HG03025 (cell line): Measurements from ENCODE around the gene CTCF.

Experiments
- ATAC-seq: cut with Tn5 transposase; IDR thresholded peaks from one replicate; pipeline ENCODE4 v1.9.1; 2021; ENCODE audit warnings: mild to moderate bottlenecking, moderate library complexity; ENCODE audit not compliant: unreplicated experiment, low FRiP score

The CTCF gene

DNA sequence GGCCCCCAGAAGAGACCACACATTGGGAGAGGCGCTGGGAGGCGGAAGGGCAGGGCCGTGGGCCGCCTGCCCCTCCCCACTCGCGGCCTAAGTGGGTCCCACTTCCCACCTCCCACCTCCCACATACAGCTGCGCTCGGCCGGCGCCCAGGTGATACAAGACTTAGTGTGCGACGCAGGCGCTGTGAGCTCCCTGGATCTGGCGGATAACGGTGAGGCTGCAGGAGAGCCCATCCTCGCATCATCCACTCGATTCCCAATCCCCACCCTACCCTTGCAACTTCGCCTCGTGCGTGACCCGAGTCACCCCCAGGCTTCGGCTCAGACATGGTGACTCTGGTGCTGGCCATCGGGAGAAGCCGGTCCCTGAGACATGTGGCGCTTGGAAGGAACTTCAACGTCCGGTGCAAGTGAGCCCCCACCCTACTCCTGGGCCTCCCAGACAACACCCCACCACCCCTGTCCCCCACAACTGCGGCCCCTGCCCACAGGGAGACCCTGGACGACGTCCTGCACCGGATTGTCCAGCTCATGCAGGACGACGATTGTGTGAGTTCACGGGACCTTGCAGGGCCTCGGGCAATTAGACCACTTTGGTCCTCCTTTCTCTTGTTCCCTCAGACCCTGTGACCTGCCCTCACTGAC is 86.6 kb downstream of the CTCF start:
- ATAC-seq: no peak

DNA sequence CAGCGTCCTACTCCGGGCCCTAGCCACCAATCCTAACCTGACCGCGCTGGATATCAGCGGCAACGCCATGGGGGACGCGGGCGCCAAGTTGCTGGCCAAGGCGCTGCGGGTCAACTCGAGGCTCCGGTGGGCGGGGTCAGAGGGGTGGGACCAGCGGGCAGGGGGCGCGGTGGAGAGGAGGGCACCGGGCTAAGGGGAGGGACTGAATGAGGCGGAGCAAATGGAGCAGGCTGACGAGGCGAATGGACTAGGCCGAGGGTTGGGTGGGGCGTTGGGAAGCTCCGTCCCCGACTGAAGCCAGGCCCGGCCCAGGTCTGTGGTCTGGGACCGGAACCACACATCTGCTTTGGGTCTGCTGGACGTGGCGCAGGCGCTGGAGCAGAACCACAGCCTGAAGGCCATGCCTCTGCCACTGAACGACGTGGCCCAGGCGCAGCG is 87.2 kb downstream of the CTCF start:
- ATAC-seq: no peak

DNA sequence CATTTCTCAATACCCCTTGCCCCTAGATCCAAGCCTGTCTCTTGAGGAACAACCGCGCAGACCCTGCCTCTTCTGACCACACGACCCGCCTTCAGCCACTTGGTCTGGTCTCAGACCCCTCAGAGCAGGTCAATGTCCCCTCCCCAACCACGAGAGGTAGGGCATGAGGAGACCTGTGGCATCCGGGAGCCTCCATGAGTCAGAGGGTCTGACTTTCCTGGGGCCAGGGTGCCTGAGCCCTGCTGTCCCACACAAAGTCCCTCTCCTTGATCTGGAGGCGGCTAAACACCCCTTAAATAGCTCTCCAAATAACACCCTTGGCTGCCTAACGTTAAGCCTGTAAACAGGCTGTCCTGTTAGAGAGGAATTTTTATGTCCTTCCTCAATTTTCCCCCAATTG is 87.7 kb downstream of the CTCF start:
- ATAC-seq: no peak

DNA sequence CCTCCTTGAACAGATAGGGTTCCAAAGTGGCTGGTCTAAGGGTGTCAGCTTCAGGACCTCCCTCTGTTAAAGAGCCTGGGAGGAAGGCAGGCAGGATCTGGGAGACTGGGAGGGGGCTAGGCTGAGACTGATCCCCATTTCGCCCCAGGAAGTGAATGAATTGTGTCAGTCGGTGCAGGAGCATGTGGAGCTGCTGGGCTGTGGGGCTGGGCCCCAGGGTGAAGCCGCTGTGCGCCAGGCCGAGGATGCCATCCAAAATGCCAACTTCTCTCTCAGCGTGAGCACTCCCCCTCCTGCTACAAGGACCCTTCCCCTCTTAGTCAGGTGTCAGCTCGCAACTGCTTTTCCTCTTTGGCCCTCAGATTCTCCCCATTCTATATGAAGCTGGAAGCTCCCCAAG is 88.7 kb downstream of the CTCF start:
- ATAC-seq: no peak

DNA sequence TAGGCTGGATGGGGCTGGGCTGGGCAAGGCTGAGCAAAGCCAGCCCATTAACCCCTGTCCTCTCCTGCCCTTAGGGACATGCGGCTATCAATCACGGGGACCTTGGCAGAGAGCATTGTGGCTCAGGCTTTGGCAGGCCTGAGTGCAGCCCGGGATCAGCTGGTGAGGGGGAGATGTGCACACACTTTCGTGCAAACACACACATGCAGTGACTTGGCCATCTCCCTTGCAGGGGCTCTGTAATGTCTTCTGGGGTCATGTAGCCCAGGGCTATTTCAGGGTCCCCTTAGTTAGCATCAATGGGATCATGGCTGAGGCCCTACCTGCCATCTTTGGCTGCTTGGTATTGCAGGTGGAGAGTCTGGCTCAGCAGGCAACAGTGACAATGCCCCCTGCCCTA is 89.5 kb downstream of the CTCF start:
- no peak for ATAC-seq

DNA sequence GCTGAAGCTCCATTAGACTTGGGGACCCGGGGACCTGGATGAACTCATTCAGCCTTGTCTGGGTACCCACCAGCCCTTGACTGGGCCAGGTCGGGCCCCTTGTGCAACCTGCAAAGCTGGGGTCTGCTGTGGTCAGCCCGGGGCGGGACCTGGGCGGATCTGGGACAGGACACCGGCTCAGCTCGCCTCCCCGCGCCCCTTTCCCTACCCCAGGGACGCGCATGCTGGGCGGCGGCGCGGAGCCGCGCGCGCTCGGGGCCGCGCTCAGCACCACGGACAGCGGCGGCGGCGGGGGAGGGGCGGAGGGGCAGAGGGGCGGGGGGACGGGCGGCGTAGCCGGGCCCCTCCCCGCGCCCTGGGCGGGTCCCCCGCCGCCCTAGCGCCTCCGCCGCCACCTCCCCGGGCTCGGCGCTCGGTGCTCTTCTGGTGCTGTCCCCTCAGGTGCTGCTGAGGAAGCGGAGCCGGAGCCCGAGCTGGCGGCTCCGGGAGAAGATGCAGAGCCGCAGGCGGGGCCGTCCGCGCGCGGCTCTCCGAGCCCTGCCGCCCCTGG is 90.3 kb downstream of the CTCF start:
- no peak for ATAC-seq

DNA sequence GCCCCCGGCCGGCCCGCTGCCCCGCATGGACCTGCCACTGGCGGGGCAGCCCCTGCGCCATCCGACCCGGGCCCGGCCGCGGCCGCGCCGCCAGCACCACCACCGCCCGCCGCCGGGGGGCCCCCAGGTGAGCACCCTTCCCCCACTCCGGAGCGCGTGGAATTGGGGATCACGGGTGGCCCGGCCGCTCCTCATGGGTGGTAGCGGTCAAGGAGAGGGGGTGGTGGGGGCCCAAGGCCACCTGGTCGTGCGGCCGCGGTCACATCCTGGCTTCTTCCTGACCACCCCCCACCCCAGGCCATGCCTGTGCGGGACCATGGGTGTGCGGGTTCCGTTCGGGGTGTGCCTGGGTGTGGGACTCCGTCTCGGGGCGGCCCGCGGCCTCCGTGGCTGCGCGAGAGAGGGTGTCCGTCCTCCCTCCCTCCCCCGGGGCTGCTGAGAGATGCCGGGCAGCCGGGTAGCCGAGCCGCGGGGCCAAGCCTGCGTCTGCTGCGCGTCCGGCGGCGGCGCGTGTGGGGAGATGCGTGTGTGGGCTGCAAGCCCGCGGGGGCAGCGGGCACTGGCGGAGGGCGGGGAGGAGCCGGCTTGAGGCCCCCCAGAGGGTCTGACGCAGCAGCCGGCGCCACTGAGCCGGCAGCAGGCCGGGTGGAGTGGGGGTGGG is 90.9 kb downstream of the CTCF start:
- ATAC-seq: no peak

DNA sequence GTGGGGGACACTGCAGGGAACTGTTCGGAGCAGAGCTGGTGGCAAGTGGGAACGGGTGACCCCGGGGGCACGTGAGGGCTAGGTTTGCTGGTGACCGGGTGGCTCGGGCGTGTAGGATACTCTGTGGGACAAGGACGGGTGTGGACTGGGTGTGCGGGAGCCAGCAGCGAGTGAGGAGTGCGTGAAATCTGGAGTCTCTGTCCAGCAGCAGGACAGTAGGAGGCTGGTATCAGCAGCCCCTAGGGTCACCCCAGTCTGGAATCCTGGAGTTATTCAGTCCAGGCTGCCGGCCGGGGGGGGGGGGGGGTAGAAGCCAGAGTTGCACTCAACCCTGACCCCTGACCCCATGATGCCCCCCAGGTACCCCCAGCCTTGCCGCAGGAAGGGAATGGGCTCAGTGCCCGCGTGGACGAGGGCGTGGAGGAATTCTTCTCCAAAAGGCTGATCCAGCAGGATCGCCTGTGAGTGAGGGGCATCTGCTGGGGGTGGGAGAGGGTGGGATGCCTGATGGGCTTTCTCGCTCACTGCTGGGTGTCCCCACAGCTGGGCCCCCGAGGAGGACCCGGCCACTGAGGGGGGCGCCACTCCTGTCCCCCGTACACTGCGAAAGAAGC is 91.6 kb downstream of the CTCF start:
- no peak for ATAC-seq

DNA sequence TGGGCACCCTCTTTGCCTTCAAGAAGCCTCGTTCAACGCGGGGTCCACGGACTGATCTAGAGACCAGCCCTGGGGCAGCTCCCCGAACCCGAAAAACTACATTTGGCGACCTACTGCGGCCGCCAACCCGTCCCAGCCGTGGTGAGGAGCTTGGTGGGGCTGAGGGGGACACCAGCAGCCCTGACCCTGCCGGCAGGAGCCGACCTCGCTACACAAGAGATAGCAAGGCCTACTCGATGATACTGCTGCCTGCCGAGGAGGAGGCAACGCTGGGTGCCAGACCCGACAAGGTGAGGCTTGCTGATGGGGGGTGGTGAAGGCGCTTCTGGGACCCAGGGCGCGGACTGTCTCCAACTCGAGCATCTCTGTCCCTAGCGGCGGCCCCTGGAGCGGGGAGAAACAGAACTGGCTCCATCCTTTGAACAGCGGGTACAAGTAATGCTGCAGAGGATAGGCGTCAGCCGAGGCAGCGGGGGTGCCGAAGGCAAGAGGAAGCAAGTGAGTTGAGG is 92.1 kb downstream of the CTCF start:
- ATAC-seq: no peak

DNA sequence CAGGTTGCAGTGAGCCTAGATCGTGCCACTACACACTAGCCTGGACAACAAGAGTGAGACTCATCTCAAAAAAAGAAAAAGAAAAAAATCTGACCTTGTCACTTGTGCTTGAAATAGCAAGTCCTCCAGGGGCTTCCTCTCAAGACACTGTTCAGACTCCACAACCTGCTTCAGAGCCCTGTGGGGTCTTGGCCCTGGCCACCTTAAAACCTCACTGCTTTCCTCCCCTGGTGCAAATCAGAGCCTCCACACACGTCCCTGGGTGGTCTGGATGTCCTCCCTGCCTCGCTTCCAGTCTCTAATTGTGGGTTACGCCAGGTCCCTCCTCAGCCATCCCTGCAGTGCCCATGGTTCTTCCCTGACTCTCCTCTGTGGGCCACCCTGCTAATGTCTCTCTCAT is 93.0 kb downstream of the CTCF start:
- no peak for ATAC-seq

DNA sequence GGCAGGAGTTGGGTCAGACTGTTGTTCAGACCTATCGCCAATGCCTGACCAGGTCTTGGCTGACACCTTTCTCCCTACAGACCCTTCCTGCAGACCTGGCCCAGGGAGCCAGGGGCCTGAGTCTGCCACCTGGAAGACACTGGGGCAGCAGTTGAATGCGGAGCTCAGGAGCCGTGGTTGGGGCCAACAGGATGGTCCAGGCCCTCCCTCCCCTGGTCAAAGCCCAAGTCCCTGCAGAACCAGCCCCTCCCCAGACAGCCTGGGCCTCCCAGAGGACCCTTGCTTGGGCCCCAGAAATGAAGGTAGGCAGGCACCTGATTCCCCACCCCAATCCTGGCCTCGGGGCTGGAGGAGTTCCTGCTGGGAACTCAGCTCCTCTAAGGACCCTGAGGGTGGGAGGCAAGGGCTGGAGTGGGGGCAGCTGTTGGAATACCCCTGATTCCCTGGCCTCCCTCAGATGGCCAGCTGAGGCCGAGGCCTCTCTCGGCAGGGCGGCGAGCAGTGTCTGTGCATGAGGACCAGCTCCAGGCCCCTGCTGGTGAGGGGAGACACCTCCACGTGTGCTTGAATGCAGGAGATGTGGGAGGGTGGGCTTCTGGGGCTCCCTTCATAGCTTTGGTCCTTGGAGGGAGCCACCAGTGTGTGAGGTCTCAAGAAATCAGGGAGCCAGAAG is 94.2 kb downstream of the CTCF start:
- no peak for ATAC-seq

DNA sequence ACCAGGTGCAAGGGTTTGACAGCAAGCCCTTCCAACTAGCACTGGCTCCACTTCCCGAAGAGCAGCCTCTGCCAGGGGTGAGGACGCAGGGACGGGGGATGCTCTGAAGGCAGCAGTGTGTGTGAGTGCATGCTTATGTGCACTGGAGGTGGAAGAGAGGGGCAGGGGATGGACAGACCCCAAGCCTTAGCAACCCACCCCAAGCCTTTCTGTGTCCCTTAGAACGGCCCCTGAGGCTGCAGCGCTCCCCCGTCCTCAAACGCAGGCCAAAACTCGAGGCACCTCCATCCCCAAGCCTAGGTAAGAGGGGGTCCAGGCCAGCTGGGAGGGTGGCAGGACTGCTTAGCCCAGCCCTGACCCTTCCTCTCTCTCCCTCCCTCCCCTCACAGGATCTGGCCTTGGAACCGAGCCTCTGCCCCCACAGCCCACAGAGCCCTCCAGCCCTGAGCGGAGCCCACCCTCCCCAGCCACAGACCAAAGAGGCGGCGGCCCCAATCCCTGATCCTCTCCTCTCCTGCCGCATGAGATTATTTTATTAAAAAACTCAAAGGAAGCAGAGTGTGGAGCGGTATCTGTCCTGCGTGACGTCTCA is 94.8 kb downstream of the CTCF start:
- ATAC-seq: no peak

DNA sequence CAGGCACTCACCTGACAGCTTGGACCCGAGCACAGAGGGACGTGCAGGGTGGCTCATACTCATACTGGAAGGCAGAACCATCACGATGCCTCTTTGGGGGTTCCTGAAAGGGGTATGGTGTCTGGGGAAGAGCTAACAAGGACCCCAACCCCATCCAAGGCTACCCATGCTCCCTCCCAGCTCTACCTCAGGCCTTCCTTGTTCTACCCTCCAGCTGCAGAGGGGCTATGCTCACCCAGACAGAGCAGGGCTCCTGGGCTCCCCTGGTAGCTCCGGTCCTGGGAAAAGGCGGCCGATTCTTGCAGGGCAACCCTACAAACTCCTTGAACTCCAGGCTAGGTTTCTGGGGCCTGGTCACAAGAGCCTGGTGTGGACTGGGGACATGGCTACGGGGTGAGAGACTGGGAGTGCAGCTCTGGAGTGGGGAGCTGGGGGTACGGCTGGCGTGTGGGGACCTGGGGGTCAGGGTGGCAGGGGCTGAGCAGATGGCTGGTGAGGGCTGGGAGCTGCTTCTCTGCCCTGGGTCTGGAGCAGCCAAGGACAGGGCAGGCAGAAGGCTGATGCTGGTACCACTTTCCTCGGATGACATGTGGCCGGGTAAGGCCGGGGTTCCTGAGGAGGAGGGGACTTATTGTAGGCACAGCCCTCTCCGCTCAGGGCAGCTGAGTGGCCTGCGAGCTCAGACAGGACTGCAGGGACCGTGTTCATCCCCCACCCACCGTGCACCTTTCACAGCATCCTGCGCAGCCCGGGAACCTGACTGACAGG is 95.6 kb downstream of the CTCF start:
- no peak for ATAC-seq

DNA sequence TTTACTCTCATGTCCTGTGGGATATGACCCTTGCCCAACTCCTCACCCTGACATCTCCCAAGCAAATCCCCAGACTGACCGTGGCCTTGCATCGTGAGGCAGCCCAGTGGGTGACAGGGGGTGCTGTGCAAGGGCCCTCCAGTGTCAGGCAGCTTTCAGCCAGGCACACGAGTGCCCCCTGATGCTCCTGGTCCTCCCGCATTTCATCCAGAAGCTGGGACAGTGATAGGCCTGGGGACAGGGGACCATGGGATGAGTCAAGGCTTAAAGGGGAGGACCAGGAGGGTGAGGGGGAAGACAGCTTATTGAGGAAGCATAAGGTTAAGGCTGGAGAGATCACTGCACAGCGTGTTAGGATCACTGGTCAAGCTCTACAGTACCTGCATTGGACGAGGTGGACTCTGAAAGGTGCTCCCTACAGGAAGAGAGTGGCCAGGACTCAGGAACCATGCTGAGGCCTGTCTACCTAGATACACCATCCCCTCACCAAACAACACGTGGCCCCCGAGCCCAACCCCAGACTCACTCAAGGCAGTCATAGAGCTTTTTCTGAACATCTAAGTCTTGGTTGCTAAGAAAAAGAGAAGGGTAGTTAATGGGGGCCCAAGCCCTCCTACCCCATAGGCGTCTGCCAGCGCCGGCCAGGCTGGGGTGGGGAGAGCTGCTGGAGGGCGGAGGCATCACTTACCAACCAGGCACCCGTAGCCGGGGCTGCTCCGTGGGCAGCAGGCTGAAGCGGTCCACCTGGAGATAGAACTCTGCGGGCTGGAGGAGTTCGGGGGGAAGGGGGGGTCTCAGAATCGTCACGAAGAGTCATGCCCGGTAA is 96.7 kb downstream of the CTCF start:
- no peak for ATAC-seq

DNA sequence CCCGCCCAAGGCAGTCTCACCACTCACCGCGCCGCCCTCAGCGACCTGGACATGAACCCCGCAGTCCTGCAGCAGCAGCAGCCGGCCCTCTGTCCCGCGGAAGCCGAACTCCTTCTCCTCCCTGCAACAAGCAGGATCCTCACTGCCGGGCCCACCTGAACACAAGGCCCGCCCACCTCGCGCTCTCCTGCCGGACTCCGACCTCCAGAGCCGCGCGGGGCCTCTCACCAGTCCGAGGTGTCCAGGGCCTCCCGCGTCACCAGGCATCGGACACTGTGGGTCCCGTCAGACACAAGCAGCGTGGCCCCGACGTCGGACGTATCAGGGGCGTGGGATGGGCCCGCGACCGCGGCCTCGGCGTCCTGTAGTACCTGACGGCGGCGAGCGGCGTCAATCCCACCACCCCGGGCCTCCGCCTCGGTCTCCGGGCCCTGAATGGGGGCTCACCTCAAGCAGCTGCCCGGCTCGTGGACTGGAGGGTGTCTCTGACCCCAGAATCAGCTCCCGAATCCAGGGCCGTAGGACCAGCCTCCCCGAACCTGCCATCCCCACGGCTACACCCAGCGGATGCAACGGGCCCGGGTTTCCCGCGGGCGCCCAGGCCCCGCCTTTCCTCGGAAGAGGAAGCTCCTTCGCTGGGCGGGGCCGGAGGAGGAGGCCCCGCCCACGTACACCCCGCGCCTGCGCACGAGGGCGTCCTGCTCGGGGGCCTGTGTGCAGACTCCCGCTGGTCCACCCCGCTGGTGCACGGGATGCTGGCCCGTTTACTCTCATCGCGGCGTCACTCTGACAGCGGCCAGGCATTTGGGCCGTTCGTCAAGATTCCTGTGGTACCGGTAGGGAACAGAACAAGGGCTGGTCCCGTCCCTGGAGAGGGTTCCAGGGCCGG is 97.6 kb downstream of the CTCF start, which contains the start of gene ACD:
TSS of gene ACD (minus strand) at position 586 of the 889 bp plus-strand sequence. CDS start at position 546, 40 bp downstream.
- ATAC-seq: peak; percentile 54

DNA sequence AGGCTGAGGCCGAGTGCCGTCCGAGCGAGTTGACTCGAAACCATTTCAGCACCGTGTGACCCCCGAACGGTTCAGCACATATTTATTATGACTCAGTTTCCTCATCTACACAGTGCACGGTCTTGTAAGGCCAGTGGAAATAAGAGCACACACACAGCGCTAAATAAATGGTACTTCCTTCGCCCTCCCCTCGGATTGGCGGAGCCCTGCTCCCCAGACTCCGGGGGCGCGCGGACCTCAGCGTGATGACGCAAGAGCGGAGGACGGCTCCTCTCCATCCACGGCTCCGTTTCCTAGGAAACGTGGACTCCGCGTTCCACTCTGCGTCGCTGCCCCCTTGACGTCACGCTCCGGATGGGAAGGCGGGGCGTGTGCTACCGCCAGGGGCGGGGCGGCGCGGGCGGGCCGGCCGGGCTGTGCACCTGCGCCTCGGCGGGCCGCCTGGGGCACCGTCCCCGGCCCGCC is 98.3 kb downstream of the CTCF start, which contains the start of gene PARD6A:
TSS of gene PARD6A (plus strand) at position 397 of the 465 bp plus-strand sequence. CDS start 79 bp downstream, outside the sequence.
- ATAC-seq: peak; percentile 66

DNA sequence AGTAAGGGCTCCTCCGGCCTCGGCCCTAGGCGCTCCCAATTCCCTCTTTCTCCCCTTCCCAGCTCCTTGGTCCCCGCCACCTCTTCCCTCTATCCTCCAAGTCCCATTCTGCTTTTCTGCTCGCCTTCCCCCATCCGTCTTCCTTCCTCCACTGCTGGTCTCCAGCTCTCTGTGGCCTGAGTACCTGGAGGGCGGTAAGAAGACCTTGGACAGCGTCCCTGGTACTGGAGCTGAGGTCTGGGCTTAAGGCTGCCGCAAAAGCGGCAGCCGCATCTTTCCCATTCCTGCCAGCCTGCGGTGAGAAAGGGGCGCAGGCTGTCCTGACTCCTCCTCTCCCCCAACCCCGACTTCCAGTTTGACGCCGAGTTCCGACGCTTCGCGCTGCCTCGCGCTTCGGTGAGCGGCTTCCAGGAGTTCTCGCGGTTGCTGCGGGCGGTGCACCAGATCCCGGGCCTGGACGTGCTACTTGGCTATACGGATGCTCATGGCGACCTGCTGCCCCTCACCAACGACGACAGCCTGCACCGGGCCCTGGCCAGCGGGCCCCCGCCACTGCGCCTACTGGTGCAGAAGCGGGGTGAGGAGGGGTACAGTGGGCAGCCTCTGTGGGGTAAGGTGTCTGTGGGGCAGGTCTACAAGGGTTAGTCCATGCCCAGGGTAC is 98.9 kb downstream of the CTCF start:
- no peak for ATAC-seq
